ENCODE measurements around the gene RAD51B. TPM values are rescaled to one million over a fixed set of nuclear protein-coding genes. Genes with fewer than 3 reads are reported as not detected.
A peak's percentile ranks its signal among the peaks of the same experiment; 100 is the strongest.

The RAD51B gene
- total RNA-seq, 4 donors from 2014 or later, result 5.0 to 31.8 (median 20.6) TPM

- Histone ChIP-seq H3K27me3 (no peaks in the 10 kb centered on the region), H3K4me3 (no peak overlapping the region), H3K9me3 (no peaks in the 10 kb centered on the region), H3K27ac (peak overlapping the region; percentile 68 to 79 (median 75)), H3K4me1 (peaks cover 16 to 37% (median 25%) of the 10 kb centered on the region in 4 donors), H3K36me3 (no peaks in the 10 kb centered on the region)
- 60 to 63% methylated on average over 2 to 6 of the region's 6 CpGs for WGBS, 2 donors (ENCODE audit: low coverage in 1 of 2)
- in situ Hi-C loops (cut with MboI; ENCODE audit: low pct_ligation_motif_present in 1 of 4, low pct_unique_long_range_greater_than_20kb in 1 of 4, low sequenced_read_pairs in 3 of 4), result no loop called here
- TF ChIP-seq EP300 (IDR thresholded peaks at IDR 0.05; ENCODE audit: low read depth) (no peak), POLR2AphosphoS5 (IDR thresholded peaks at IDR 0.05) (peak; percentile 21 to 47 (median 42))
- DNase-seq, result peak; percentile 37
- intact Hi-C loops (cut with DNase I; ENCODE audit: low total_unique reads), result no loop called here
These were observed 564.8 kb downstream of the RAD51B start for GRCh38 chr14:68384335-68384734.

GRCh38 chr14:68384881-68385280 lies 565.3 kb downstream of the RAD51B start:
- H3K36me3 ChIP-seq, result no peaks in the 10 kb centered on the region
- no peak overlapping the region for H3K4me3 ChIP-seq
- TF ChIP-seq EP300 (IDR thresholded peaks at IDR 0.05; ENCODE audit: low read depth) (no peak), CTCF (IDR thresholded peaks at IDR 0.05) (no peak), POLR2AphosphoS5 (IDR thresholded peaks at IDR 0.05) (no peak), POLR2A (IDR thresholded peaks at IDR 0.05) (no peak)
- H3K27me3 ChIP-seq, result no peaks in the 10 kb centered on the region
- peaks cover 10 to 34% (median 20%) of the 10 kb centered on the region in 4 donors for H3K4me1 ChIP-seq
- DNase-seq, result no peak
- H3K27ac ChIP-seq, result peak overlapping the region; percentile 68 to 79 (median 75)
- WGBS, 2 donors (ENCODE audit: low coverage in 1 of 2), result 60 to 76% methylated on average over 4 to 9 of the region's 9 CpGs
- intact Hi-C loops (cut with DNase I; ENCODE audit: low total_unique reads) (no loop called here), in situ Hi-C loops (cut with MboI; ENCODE audit: low pct_ligation_motif_present in 1 of 4, low pct_unique_long_range_greater_than_20kb in 1 of 4, low sequenced_read_pairs in 3 of 4) (no loop called here)
- H3K9me3 ChIP-seq, result no peaks in the 10 kb centered on the region

- TF ChIP-seq EP300 (IDR thresholded peaks at IDR 0.05; ENCODE audit: low read depth), result no peak
- TF ChIP-seq POLR2AphosphoS5 (IDR thresholded peaks at IDR 0.05), result no peak
- no peak for TF ChIP-seq CTCF (IDR thresholded peaks at IDR 0.05)
- no peak for TF ChIP-seq POLR2A (IDR thresholded peaks at IDR 0.05)
- Histone ChIP-seq H3K27ac (peak overlapping the region; percentile 68 to 79 (median 75)), H3K4me1 (peaks cover 0 to 38% (median 17%) of the 10 kb centered on the region in 4 donors), H3K4me3 (no peak overlapping the region), H3K9me3 (no peaks in the 10 kb centered on the region), H3K36me3 (no peaks in the 10 kb centered on the region), H3K27me3 (no peaks in the 10 kb centered on the region)
- 74 to 80% methylated on average over 1 of the region's 1 CpG for WGBS, 2 donors (ENCODE audit: low coverage in 1 of 2)
- in situ Hi-C loops (cut with MboI; ENCODE audit: low pct_ligation_motif_present in 1 of 4, low pct_unique_long_range_greater_than_20kb in 1 of 4, low sequenced_read_pairs in 3 of 4), result no loop called here
- intact Hi-C loops (cut with DNase I; ENCODE audit: low total_unique reads), result no loop called here
- DNase-seq, result no peak
These were observed 566.9 kb downstream of the RAD51B start for GRCh38 chr14:68386446-68386845.

GRCh38 chr14:68386950-68387779 lies 567.6 kb downstream of the RAD51B start:
- H3K27ac ChIP-seq, result peak overlapping the region in 3 of 4 donors; percentile 68 to 79 (median 75)
- H3K36me3 ChIP-seq, result no peaks in the 10 kb centered on the region
- H3K4me1 ChIP-seq, result peaks cover 2 to 41% (median 17%) of the 10 kb centered on the region in 4 donors
- H3K9me3 ChIP-seq, result no peaks in the 10 kb centered on the region
- TF ChIP-seq POLR2AphosphoS5 (IDR thresholded peaks at IDR 0.05), result peak in 2 of 3 donors; percentile 45 to 78
- no peak for TF ChIP-seq POLR2A (IDR thresholded peaks at IDR 0.05)
- intact Hi-C loops (cut with DNase I; ENCODE audit: low total_unique reads) (no loop called here), in situ Hi-C loops (cut with MboI; ENCODE audit: low pct_ligation_motif_present in 1 of 4, low pct_unique_long_range_greater_than_20kb in 1 of 4, low sequenced_read_pairs in 3 of 4) (no loop called here)
- no peak overlapping the region for H3K4me3 ChIP-seq
- no peaks in the 10 kb centered on the region for H3K27me3 ChIP-seq
- DNase-seq, result no peak
- 12 to 30% methylated on average over 5 to 6 of the region's 6 CpGs for WGBS, 2 donors (ENCODE audit: low coverage in 1 of 2)

GRCh38 chr14:68389943-68390342 lies 570.4 kb downstream of the RAD51B start:
- TF ChIP-seq CTCF (IDR thresholded peaks at IDR 0.05) (no peak), POLR2AphosphoS5 (IDR thresholded peaks at IDR 0.05) (peak in 1 of 3 donors; percentile 19)
- Histone ChIP-seq H3K27me3 (no peaks in the 10 kb centered on the region), H3K4me3 (no peak overlapping the region), H3K27ac (peak overlapping the region; percentile 60 to 78 (median 74)), H3K36me3 (no peaks in the 10 kb centered on the region), H3K4me1 (peaks cover 0 to 55% (median 25%) of the 10 kb centered on the region in 4 donors), H3K9me3 (no peaks in the 10 kb centered on the region)
- no peak for DNase-seq
- intact Hi-C loops (cut with DNase I; ENCODE audit: low total_unique reads), result loop anchor here (10.0 kb wide), 1 partner anchor 405 kb away; the partner anchor contains the start of gene ZFP36L1
- 64 to 72% methylated on average over 3 of the region's 3 CpGs for WGBS, 2 donors (ENCODE audit: low coverage in 1 of 2)
- in situ Hi-C loops (cut with MboI; ENCODE audit: low pct_ligation_motif_present in 1 of 4, low pct_unique_long_range_greater_than_20kb in 1 of 4, low sequenced_read_pairs in 3 of 4), result no loop called here
